Left lobe of liver (tissue), 2 donors: Measurements from ENCODE around the gene HERC4. TPM values are rescaled to one million over a fixed set of nuclear protein-coding genes. Genes with fewer than 3 reads are reported as not detected.
"Not testable (repeated sequence)": the region's sequence is repeated elsewhere in the genome, so short reads cannot be mapped to it uniquely, and the experiment has no call there.

Source experiments
- ATAC-seq: fragments of 200-7000 bp; cut with Tn5 transposase; one replicate; pipeline ENCODE4 v1.9.1; 2020; ENCODE audit warnings: mild to moderate bottlenecking, moderate library complexity
- DNase-seq: peaks from one replicate; pipeline ENCODE4 v3.0.0-alpha.2; 2020; ENCODE audit warnings: low spot score
- total RNA-seq: library from RNA; stranded (reverse); gene quantifications from one replicate; pipeline ENCODE4 v1.2.1, GENCODE V29; 2021
- donor health status: DM: no; HTN: no; CAD: no; lungs with moderate emphysema.
- donor health status: DM: no; HTN: yes; CAD: no.

The HERC4 gene
- total RNA-seq, 1 donor from 2014 or later, result 21.5 TPM

GRCh38 chr10:67966035-67966434, 109.0 kb downstream of the HERC4 start:
- not testable (repeated sequence) for ATAC-seq, DNase-seq

DNA sequence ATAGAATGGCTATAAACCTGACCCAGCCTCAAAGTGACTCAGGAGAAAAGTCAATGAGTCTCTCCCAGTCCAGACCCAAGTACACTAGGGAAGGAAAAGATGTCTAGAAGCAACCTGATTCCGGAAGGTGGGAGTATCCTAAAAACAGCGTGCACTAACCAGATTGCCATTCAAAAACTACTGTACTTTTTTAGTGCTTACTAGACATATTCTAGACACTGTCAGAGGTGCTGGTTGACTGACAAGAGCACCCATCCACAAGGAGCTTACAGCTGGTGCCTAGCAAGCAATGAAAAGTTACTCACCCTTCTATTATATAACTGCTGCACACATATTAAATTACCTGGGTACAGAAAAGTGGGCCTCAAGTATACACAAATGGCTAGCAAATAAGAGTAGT, 109.6 kb downstream of the HERC4 start:
- DNase-seq, result no peak
- ATAC-seq, result no peak

- DNase-seq, result peak; percentile 71
- ATAC-seq, result peak; percentile 97
Observed at GRCh38 chr10:67959839-67960476, 115.1 kb downstream of the HERC4 start.

DNA sequence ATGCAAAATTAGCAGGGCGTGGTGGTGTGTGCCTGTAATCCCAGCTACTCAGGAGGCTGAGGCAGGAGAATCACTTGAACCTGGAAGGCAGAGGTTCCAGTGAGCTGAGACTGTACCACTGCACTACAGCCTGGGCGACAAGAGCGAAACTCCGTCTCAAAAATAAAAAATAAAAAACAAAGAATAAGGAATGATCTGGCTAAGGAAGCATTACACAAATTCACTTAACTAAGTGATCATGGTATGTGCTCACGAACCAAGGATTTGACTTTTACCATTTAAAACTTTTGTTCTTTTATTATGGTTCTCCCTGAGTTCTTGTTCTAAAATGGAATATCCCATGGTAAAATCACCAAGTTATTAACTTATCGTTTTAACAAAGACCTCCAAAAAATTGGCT, 119.5 kb downstream of the HERC4 start:
- DNase-seq (no peak), ATAC-seq (no peak)

DNA sequence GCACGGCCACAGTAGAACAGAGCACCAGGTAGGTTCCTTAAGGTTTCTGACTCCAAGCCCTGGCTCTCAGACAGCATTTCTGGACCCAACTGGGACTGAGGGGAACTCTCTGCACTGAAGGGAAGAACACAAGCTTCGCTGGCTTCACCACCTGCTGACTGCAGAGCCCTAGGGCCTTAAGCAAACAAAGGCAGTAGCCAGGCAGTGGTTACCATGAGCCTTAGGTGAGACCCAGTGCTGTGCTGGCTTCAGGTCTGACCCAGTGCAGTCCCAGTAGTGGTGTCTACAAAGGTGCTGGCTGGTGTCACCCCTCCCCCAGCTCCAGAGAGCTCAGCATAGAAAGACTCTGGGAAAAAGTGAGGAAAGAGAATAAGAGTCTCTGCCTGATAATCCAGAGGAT, 131.2 kb downstream of the HERC4 start:
- no peak for DNase-seq
- no peak for ATAC-seq

DNA sequence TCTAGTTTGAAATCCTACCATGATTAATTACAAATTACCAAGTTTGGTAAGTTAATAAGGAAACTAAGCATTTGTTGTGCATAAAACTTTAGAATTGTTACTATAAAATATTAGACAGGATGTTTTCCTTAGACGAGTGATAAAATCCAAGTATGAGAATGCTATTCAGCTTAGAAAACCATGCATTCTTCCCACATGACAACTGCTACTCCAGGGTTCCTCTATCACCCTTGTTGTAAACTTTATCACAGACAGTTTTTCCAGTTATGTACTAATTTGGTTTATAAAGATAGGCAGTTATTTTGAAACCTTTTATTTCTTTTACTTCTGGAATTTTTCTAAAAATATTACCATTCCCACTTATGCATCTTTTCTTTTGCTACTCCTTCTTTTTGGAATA, 138.7 kb downstream of the HERC4 start:
- ATAC-seq (no peak), DNase-seq (no peak)

- no peak for ATAC-seq
Observed at GRCh38 chr10:67935223-67935622, 139.9 kb downstream of the HERC4 start.

DNA sequence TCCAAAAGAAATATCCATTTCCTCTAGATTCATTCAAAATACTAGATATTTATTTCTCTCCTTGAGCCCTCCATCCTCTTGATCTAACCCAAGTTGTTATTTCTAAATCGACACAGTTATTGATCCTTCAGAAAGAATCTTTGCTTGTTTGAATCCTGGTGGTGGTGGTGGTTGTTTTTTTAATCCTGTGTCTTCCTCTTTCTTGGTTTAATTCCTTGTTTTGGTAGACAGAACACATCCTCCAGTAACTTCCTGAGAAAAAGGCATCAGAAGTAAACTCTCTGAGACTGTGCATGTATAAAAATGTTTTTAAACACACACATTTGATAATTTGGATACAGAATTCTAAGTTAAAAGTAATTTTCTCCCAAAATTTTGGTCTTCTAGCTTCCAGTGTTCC, 140.7 kb downstream of the HERC4 start:
- DNase-seq (no peak), ATAC-seq (no peak)

More at GRCh38 chr10:67935223-67935622, 139.9 kb downstream of the HERC4 start:
- no peak for DNase-seq

GRCh38 chr10:67933199-67933598, 141.9 kb downstream of the HERC4 start:
- ATAC-seq (no peak), DNase-seq (no peak)

DNA sequence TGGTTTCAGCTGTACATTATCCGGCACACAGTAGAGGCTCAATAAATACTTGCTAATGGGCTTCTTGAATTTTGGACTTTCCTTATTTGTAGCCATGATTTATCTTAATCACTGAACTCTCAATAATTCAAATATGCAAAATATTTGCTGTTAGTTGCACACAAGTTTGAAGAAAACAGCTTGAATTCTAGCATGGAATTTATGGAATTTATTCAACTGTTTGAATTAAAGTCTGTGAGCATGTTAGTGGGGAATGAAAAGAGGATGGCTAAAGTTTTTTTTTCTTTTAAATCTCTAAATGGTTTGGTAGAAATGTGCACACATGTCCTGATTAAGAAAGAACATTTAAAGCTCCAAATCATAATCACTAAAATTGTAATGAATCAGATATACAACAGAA, 148.1 kb downstream of the HERC4 start:
- DNase-seq, result no peak
- ATAC-seq, result no peak

- ATAC-seq, result no peak
- DNase-seq, result no peak
Observed at GRCh38 chr10:67925449-67926005, 149.6 kb downstream of the HERC4 start.

- ATAC-seq (no peak), DNase-seq (no peak)
Observed at GRCh38 chr10:67924136-67924535, 150.9 kb downstream of the HERC4 start.

DNA sequence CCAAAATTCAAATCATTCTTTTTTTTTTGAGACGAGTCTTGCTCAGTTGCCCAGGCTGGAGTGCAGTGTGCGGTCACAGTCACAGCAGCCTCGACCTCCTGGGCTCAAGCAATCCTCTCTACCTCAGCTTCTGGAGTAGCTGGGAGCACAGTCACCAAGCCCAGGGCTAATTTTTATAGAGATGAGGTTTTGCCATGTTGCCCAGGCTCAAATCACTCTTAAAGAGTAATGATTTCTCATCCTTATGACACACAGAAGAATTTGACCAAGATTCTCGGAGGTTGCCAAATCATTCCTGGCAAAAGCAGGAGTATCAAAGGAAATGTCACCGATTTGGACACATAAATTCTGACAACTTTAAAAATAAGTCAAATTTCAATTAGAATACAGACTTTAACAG, 151.5 kb downstream of the HERC4 start:
- DNase-seq (no peak), ATAC-seq (no peak)

- peak; percentile 84 for ATAC-seq
- no peak for DNase-seq
Observed at GRCh38 chr10:67921065-67921464, 154.0 kb downstream of the HERC4 start.

DNA sequence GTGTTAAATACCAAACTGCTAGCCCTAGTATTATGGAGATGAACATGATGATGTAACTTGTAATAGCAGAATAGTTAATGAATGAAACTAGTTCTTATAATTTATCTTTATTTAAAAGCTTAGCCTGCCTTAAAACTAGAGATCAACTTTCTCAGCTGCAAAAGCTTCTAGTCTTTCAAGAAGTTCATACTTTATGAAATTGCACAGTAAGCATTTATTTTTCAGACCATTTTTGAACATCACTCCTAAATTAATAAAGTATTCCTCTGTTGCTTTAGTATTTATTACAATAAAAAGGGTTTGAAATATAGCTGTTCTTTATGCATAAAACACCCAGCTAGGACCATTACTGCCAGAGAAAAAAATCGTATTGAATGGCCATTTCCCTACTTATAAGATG, 157.4 kb downstream of the HERC4 start:
- ATAC-seq (no peak), DNase-seq (no peak)

DNA sequence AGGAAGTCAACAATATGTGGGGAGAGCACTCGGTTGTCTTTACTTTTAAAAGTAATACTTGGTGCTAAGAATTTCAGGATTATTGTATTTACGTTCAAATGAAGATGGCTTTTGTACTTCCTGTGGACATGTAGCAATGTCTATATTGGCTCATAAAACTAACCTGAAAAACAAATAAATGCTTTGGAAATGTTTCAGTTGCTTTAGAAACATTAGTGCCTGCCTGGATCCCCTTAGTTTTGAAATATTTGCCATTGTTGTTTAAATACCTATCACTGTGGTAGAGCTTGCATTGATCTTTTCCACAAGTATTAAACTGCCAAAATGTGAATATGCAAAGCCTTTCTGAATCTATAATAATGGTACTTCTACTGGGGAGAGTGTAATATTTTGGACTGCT, 157.9 kb downstream of the HERC4 start:
- DNase-seq (no peak), ATAC-seq (peak; percentile 65)

DNA sequence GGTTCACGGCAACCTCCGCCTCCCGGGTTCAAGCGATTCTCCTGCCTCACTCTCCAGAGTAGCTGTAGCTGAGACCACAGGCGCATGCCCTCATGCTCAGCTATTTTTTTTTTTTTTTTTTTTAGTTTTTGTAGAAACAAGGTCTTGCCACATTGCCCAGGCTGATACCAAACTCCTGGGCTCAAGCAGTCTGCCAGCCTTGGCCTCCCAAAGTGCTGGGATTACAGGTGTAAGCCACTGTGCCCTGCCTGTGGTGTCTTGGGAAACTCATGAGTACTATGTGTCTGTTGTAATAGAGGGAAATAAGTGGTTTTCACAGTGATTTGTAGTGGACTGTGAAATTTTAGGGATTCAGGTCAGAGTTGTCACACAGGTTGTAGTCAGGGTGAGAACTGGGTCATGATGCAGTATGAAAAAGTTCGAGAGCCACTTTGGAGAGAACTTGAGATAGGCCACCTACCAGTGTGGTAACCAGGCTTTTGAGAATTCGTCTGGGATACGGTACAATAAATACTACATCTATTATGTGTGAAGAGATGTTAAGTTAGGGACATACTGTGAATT, 160.2 kb downstream of the HERC4 start:
- DNase-seq, result no peak
- no peak for ATAC-seq

DNA sequence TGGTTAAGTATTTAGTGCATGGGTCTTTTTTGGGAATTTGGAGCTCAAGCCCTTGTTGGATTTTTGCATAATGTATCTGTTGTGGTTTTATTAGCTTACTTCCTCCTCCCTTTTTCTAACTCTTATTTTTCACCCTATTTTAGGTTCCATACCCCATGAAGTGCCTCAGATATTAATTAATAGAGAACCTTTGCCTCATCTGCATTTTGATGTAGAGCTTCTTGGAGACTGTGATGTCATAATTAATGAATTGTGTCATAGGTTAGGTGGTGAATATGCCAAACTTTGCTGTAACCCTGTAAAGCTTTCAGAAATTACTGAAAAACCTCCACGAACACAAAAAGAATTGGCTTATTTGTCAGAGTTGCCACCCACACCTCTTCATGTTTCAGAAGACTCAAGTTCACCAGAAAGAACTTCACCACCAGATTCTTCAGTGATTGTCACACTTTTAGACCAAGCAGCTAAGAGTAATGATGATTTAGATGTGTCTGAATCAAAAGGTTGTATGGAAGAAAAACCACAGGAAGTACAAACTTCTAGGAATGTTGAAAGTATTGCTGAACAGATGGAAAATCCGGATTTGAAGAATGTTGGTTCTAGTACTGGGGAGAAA, 162.6 kb downstream of the HERC4 start:
- DNase-seq (no peak), ATAC-seq (no peak)

DNA sequence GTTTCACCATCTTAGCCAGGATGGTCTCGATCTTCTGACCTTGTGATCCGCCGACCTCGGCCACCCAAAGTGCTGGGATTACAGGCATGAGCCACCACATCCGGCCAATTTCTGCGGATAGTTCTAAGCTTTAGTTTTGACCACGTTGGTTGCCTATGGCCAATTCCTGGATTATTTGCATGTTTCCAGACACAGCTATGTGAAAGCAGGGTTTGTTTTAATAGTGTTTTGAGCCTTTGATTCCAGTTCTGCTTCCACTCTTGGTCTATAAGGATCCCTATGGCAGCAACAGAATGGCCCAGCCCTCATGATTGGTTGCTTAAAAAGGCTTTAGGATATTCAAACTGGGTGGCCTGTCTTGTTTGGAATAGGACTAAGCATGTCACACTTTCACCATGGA, 171.5 kb downstream of the HERC4 start:
- ATAC-seq, result no peak
- DNase-seq, result no peak

DNA sequence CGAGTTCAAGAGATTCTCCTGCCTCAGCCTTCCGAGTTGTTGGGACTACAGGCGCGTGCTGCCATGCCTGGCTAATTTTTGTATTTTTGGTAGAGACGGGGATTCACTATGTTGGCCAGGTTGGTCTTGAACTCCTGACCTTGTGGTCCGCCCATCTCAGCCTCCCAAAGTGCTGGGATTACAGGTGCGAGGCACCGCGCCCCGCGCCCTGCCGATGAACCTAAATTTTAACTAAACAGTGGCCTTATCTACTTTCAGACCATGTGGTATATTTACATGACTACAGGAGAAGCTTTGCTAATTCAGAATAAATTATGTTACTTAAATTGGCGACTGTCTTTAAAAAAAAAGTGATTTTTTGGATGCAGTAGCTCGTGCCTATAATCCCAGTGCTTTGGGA, 181.4 kb downstream of the HERC4 start:
- ATAC-seq (no peak), DNase-seq (no peak)

GRCh38 chr10:67884842-67885670, 190.0 kb downstream of the HERC4 start:
- DNase-seq (peak; percentile 83), ATAC-seq (peak; percentile 73)
